Left ventricle myocardium superior (tissue), 1 donor: Measurements from ENCODE around the gene ANKRD34A. TPM values are rescaled to one million over a fixed set of nuclear protein-coding genes. Genes with fewer than 3 reads are reported as not detected.

Experiments
- ATAC-seq: fragments of 200-7000 bp; cut with Tn5 transposase; one replicate; pipeline ENCODE4 v1.9.1; 2020; ENCODE audit warnings: mild to moderate bottlenecking, moderate library complexity
- DNase-seq: peaks from one replicate; pipeline ENCODE4 v3.0.0-alpha.2; 2020
- intact Hi-C: fragments of 100-400 bp; cut with micrococcal nuclease; formaldehyde crosslinking; loops from one replicate; pipeline ENCODE4 v1.11.0; 2022
- long read RNA-seq: library from polyadenylated mRNA; unstranded; transcript quantifications from one replicate; pipeline ENCODE4 v2.0.0, GENCODE V29; 2021
- total RNA-seq: library from RNA; stranded (reverse); fragmentation: NEBNext Ultra II Directional; extraction: Animal tissue kit (Norgen Biotek cat#: 25700); gene quantifications from one replicate; pipeline ENCODE4 v1.2.1, GENCODE V29; 2021
- donor health status: DM: no; HTN: yes; CAD: no; lungs with severe emphysema.

The ANKRD34A gene
- total RNA-seq = 0.52 TPM
- long read RNA-seq, partial matches to known transcripts = 0 of 1 reads
- long read RNA-seq, other reads (novel, unspliced or antisense) = 1 of 1 reads

DNA sequence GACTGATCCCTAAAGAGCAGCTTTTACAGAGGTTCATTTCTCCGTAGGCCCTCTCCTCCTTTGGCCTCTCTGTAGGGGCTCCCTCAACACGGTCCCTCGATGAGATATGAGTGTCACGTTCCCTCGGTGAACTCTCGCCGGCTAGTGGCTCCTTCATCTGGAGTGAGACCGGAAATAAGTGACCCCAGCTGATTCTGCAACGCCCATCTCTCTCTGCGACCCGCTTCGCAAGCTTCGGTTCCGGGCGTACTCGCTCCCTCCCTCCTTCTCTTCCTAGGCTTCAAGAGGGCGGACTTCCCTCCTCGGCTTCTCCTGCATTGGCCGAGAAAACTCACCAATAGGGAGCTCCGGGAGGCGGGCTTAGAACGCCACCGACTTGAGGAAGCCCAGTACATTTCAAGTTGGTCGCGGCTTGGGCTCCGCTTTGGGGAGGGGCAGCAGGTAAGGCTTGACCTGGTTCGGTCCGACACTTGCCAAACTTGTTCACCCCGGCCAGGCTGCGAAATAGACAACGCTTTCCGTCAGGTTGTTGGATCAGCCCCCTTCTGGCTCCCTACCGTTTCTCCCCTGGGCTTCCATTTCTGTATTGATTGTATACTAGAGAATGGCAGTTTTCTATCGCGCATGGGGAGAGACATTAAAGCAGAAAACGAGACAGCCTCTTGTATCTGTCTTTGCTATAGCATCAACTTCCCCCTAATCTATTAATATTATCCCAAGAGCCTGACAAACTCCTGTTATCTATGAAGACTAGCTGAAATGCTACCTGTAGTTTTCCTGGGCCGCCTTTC, at the start of gene ANKRD34A, which contains the start of gene POLR3GL:
Gene ANKRD34A (minus strand): TSS at position 248 of the 791 bp plus-strand sequence. CDS start 2,816 bp downstream, outside the sequence.
Gene POLR3GL (plus strand): TSS at position 363 of the 791 bp plus-strand sequence. CDS start 10,176 bp downstream, outside the sequence.
- ATAC-seq = peak; percentile 81
- intact Hi-C loops = loop anchor here (5.0 kb wide), 1 partner anchor 42 kb away; no protein-coding TSS in a partner anchor
- peak; percentile 96 for DNase-seq

DNA sequence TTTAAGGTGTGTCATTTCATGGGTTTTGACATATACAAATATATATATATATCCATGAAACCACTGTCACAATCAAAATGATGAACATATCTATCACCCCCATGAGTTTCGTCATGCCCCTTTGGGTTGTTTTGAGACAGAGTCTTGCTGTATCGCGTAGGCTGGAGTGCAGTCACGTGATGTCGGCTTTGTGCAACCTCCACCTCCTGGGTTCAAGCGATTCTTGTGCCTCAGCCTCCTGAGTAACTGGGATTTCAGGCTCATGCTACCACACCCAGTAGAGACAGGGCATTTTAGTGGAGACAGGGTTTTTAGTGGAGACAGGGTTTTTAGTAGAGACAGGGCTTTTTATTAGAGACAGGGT, 49.2 kb upstream of the ANKRD34A start:
- no peak for ATAC-seq
- no peak for DNase-seq
- intact Hi-C loops = loop anchor here (5.0 kb wide), 2 partner anchors 36 to 166 kb away; partner anchors contain the start of gene NUDT17

DNA sequence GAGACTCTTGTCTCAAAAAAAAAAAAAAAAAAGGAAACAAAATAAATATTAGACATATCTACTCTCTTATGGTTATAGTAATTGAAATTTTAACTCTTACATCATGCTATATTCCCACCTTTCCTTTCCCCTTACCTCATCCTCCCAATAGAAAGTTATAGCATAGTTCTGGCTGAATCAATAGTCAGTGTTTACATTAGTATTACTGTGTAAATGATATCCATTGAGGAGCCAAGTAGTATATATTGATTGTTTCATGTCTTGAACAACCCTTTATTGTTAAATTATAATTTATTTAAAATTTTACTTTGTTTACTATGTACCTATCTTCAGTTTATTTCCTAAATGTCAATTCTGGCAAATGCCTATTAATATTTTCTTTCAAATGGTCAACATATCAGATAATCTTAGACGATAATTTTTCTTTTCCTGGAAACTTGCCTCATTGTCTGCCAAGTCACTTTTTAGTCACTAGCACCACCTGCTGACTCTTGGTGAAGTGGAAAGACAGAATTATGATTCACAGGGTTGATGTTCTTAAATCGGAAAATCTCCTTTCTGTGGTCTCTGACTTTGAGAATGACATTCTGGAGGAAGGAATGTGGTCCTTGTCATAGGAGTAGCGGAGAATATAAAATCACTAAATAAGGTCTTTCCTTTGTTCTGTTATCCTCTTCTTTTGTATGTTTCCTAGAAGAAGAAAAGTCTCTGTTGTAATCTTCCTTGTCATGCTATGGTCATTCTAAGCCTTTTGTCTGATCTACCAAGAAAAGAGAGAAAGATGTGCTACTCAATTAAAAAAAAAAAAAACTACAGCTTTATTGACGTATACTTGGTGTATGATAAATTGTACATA, 48.6 kb upstream of the ANKRD34A start:
- intact Hi-C loops = loop anchor here (5.0 kb wide), 2 partner anchors 36 to 166 kb away; partner anchors contain the start of gene NUDT17
- ATAC-seq (peak; percentile 29), DNase-seq (no peak)

DNA sequence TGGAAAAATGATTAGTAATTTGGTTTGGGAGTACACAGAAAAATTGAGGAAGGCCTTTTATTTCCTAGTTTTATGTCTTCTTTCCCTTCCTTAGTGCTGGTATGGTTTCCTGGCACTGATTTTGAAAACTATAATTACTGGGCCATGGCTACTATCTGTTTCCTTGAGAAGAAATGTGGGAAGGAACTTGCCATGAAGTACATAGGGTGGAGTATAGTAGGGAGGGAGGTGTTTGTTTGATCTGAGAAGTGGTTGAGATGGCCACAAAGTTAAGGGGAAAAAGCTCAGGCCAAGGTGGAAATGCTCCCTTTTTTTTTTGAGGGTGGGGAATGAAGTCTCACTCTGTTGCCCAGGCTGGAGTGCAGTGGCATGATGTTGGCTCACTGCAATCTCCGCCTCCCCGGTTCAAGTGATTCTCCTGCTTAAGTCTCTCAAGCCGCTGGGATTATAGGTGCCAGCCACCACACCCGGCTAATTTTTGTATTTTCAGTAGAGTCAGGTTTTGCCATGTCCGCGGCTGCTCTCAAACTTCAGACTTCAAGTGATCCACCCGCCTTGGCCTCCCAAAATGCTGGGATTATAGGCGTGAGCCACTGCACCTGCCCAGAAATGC, 45.9 kb upstream of the ANKRD34A start:
- intact Hi-C loops = loop anchor here (5.0 kb wide), 2 partner anchors 33 to 163 kb away; partner anchors contain the start of gene NUDT17
- ATAC-seq (peak; percentile 33), DNase-seq (no peak)

DNA sequence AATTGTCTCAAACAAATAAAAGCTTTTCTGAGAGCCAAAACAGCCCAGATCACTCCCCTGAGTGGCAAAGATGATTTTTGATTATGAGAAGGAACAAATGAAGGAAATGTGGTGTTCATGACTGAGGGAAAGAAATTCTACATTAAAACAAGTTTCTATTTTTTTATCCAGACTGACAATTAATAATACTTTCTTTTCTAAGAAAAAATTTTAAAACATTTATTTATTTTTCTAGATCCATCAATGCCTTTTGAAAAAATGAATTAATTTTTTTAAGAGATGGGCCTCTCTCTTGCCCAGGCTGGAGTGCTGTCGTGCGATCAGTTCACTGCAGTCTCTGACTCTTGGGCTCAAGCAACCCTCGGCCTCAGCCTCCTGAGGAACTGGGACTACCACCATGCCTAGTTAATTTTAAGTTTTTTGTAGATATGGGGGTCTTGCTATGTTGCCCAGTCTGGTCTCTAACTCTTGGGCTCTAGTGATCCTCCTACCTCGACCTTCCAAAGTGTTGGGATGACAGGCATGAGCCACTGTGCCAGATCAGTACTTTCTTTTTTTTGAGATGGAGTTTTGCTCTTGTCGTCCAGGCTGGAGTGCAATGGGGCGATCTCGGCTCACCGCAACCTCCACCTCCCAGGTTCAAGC, 43.2 kb upstream of the ANKRD34A start:
- ATAC-seq (peak; percentile 15), DNase-seq (no peak)
- intact Hi-C loops = no loop called here

DNA sequence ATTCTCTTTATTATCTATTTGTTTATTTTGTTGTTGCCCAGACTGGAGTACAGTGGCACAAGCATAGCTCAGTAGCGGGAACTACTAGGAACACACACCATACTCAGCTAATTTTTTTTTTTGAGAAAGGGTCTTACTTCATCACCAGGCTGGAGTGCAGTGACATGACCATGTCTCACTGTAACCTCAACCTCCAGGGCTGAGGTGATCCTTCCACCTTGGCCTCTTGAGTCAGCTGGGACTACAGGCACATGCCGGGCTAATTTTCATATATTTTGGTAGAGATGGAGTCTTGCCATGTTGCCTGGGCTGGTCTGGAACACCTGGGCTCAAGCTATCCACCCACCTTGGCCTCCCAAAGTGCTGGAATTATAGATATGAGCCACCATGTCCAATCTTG, 37.3 kb upstream of the ANKRD34A start:
- ATAC-seq (no peak), DNase-seq (no peak)
- intact Hi-C loops = no loop called here

DNA sequence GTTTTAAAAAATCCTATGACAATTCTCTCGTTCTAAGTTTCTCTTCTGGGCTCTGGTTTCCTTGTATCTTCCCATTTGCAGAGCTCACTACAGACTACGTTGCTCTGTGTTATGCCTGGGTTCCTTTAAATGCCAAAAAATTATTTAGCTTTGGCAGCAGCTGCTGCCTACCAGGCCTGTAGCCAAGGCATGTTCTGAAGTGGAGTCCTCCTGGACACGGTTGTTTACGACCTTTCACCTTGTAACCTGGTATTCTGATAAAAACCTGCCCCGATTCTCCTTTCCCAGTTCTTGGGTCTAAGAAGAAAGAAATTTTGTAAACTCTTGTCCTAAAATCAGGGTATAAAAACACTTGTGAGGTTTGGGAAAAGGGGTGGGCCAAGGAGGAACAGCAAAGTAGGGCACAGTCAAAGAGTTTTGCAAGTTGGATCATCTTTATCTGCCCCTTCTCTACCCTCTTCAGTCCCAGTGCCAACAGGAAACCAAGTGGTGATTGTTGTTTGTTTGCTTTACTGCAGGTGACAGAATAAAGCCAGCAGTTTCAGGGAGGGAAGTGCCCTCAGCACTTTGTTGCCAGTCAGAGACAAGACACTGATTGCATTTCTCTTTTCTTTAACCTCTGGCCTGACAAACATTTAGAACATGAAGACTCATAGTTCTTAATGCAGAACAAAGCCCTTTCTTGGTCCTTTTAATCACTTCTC, 35.1 kb upstream of the ANKRD34A start:
- peak; percentile 49 for ATAC-seq
- intact Hi-C loops = no loop called here
- DNase-seq = peak; percentile 63

DNA sequence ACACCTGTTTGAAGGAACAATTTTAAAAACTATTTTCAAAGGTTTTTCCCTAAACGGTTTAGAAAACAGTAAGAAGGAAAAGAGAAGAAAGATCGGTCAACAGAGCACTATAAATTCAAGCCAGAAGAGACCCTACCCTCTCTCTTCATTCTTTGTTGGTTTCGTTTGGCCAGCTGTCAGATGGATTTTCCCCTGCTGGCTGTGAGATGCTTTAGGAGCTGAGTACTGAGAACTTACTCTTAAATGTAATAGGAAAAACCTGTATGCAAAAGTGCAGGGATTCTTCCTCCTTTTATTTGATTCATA, 33.3 kb upstream of the ANKRD34A start:
- ATAC-seq = no peak
- intact Hi-C loops = no loop called here

DNA sequence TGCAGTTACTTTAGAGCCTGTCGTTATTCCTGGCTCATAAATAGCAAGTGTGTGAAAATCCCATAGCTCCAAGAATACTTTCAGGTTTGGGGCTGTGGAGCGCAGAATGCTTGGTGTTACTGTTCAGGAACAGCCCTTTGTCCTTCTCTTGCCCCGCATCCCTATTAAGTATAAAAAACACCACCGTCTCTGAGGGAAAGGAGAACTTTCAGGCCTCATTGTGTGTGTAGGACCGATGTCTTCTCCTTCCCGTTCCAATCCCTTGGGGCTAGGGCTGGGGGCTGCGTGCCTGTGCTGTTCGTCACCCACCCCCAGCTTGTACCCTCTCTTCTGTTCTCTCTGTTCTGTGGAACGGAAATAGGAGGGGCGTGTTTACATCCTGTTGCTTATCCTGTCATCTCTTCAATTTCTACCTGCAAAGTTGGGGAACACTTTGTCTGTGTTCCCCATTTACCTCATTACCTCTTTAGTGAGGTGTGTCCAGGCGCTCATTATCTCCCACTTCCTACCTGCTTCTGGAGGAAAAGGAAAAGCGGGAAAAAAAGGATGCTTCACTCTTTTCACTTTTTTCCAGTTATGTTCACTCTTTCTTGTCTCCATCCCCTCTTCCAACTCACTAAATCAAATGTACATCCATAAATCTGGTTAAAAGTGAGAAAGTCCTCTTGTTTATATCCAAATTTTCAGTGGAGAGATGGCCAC, 32.8 kb upstream of the ANKRD34A start:
- ATAC-seq = peak; percentile 24
- intact Hi-C loops = no loop called here
- DNase-seq = peak; percentile 52

More for the DNA sequence above, 33.3 kb upstream of the ANKRD34A start:
- DNase-seq = no peak

DNA sequence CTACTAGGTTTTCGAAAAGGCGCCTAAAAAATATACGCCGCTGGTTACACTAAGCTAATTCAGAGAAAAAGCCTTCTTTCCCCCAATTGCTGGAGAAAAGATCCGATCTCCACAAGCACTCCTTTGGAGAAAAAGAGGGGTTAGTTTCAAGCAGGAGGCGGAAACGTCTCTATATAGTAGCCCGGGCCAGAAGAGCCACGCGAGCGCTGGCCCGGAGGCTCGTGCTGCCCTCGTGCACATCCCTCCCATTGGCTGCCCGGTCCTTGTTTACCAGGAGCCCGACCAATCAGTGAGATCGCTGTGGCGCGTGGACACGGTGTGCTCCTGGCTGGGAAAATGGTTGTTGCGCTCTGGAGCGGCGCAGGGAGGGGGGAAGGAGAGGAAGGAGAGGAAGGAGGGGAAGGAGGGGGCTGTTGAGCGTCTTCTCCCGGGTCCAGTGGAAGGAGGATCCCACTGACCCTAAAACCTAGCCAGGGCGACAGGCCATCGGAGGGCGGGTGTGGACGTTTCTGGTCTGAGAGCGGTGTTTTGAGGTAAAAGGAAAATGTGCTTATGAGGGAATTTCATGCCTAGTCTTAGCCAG, 32.1 kb upstream of the ANKRD34A start, which contains the start of gene TXNIP:
Gene TXNIP (minus strand): TSS at position 147 of the 583 bp plus-strand sequence. CDS start 313 bp downstream, outside the sequence.
- intact Hi-C loops = no loop called here
- DNase-seq (peak; percentile 99), ATAC-seq (peak; percentile 79)

DNA sequence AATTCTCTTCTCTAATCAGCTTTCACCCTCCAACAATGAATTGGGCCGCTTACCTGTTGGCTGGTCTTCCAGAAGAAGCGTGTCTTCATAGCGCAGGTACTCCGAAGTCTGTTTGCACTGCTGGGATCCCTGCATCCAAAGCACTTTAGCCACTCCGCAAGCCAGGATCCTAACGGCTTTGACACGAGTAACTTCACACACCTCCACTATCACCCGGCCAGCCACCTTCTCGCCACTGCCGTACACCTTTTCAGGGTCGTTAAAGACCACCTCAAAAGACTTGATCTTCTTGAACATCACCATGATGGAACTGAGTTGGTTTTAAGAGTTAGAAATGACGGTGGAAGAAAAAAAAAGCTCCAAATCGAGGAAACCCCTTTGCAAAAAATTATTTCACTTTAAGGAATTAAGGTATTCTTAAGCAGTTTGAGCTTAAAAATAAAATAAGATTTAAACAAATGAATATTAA, 31.6 kb upstream of the ANKRD34A start:
- ATAC-seq (no peak), DNase-seq (no peak)
- intact Hi-C loops = no loop called here

DNA sequence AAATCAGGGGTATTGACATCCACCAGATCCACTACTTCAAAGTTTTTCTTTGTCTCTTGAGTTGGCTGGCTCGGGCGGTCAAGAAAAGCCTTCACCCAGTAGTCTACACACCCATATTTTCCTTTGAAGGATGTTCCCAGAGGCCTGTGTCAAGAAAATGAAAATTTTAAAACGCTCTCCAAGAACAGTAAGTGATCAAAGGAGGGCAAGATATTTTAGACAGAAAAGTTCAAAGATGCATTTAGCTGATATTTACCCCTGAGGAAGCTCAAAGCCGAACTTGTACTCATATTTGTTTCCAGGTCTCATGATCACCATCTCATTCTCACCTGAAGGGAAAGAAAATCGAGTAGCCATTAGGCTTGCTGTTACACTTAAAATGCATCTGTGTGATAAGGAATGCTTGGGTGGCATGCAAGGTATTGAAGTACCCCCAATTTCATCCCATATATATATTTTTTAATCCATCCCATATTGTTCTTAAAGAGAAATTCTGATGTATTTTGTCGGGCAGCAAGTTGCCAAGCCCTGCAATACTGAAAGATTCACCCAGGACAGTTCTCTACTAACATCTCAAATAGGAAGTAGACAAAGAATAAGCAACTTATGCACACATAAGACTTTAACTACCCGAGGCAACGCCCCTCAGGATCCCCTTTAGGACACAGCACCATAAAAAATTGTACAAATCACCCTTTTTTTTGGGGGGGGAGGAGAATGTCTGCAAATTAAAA, 30.9 kb upstream of the ANKRD34A start:
- intact Hi-C loops = no loop called here
- ATAC-seq (no peak), DNase-seq (no peak)

DNA sequence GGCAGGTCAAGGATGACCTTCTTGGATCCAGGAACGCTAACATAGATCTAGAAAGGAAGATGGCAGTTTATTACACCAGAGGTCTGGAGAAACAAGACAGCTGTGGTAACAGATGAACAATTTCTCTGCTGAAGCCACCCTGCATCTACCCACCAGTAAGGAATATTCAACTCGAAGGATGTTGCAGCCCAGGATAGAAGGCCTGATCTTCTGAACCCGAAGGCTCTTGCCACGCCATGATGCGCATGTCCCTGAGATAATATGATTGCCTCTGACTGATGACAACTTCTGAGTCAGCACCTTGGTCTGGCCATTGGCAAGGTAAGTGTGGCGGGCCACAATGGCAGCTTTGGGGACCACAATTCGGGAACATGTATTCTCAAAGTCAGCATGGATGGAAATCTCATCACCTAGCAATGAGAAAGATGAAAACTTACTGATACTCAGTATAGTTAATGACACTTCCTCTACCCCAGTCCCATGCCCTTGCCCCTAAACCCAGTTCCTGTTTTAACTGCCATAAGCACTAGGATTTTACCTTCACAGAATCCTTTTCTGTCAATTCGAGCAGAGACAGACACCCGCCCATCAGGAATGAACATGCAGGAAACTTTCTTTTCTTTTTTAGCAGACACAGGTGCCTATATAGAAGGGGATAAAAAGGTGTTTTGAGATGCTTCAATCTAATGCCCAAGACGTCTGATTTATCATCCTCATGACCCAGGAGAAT, 30.2 kb upstream of the ANKRD34A start:
- DNase-seq (peak; percentile 48), ATAC-seq (no peak)
- intact Hi-C loops = no loop called here

DNA sequence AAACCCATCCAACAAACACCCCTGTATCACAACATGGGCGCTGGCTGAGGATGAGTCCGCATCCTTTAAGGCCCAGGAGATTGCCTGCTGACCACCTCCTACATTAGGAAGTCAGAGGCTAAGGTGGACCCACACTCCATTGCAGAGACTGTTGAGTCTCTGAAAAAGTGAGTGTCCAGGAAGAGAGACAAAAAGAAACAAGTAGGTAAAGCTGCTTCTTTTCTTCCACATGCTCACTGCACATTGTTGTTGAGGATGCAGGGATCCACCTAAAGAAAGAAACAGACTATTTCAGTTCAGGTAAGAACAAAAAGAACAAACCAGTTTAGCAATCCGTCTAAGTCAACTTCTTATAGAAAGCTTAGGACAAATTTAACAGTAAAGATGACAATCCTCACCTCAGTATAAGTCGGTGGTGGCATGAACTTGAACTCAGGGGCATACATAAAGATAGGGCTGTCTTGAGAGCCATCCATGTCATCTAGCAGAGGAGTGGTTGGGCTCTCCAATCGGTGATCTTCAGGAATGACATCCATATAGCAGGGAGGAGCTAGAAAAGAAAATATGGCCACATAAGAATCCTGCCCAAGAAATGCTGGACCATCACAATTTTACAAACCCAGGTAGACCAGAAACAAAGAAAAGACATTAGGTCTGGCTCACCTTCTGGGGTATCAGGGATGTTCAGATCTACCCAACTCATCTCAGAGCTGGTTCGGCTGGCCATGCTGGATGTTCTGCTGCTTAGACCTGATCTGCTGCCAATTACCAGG, 29.4 kb upstream of the ANKRD34A start:
- intact Hi-C loops = no loop called here
- DNase-seq = no peak
- no peak for ATAC-seq

DNA sequence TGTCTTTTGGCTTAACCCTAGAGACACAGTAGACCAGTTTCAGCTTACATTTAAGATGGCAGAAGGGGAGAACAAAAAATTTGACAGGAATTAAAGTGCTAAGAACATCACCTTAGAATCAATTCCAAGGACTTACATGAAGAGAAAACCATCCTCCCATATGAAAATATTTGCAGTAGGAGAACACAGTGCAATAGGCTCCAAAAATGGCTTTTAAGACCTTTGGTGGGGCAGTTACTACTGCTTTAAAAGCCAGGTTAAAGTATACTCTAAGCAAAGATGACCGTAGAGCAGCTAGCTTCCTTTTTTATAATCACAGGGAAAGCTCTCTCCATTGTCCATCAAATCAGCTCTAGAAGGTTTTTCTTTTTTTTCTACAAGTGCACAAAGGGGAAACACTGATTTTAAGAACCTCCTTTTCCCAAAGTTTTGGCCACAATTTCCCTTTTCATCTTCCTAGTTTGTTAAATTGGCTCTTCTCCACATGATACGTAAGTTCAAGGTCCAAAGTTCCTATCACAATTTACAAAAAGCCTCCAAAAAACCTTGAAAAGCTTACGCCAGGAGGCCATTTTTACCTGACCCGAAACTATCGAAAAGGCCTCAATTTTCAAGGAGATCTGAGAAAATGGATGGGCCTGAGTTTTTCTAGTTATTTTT, 28.7 kb upstream of the ANKRD34A start:
- ATAC-seq (no peak), DNase-seq (no peak)
- intact Hi-C loops = no loop called here
